ENCODE results near the gene DOCK1. TPM values are rescaled to one million over a fixed set of nuclear protein-coding genes. Genes with fewer than 3 reads are reported as not detected.

Gene DOCK1
- total RNA-seq, 2 donors from 2014 or later = 41.2 to 56.0 TPM

- WGBS = 87% methylated on average over 4 of the region's 4 CpGs
- Histone ChIP-seq H3K27ac (no peak overlapping the region), H3K27me3 (replicated peaks; ENCODE audit: insufficient read depth) (no peaks in the 10 kb centered on the region), H3K36me3 (no peaks in the 10 kb centered on the region), H3K4me3 (no peak overlapping the region), H3K4me1 (replicated peaks) (no peaks in the 10 kb centered on the region), H3K9me3 (no peaks in the 10 kb centered on the region)
- DNase-seq (ENCODE audit: low spot score) = no peak
- TF ChIP-seq CTCF (IDR thresholded peaks at IDR 0.05) (no peak), POLR2A (IDR thresholded peaks at IDR 0.05) (no peak), POLR2AphosphoS5 (IDR thresholded peaks at IDR 0.05) (no peak)
- intact Hi-C loops (cut with DNase I) = no loop called here
Observed at GRCh38 chr10:127080317-127080716, 175.1 kb downstream of the DOCK1 start.

- H3K4me1 ChIP-seq (replicated peaks) = no peaks in the 10 kb centered on the region
- H3K27me3 ChIP-seq (replicated peaks; ENCODE audit: insufficient read depth) = no peaks in the 10 kb centered on the region
- H3K9me3 ChIP-seq = no peaks in the 10 kb centered on the region
- 94% methylated on average over 10 of the region's 10 CpGs for WGBS
- DNase-seq (ENCODE audit: low spot score) = no peak
- intact Hi-C loops (cut with DNase I) = no loop called here
- no peak overlapping the region for H3K4me3 ChIP-seq
- no peaks in the 10 kb centered on the region for H3K36me3 ChIP-seq
- no peak overlapping the region for H3K27ac ChIP-seq
- no peak for TF ChIP-seq POLR2AphosphoS5 (IDR thresholded peaks at IDR 0.05)
- TF ChIP-seq CTCF (IDR thresholded peaks at IDR 0.05) = no peak
- no peak for TF ChIP-seq POLR2A (IDR thresholded peaks at IDR 0.05)
Observed at GRCh38 chr10:127081851-127082345, 176.7 kb downstream of the DOCK1 start.

- Histone ChIP-seq H3K9me3 (no peaks in the 10 kb centered on the region), H3K4me1 (replicated peaks) (no peaks in the 10 kb centered on the region), H3K27ac (no peak overlapping the region), H3K4me3 (no peak overlapping the region), H3K36me3 (no peaks in the 10 kb centered on the region), H3K27me3 (replicated peaks; ENCODE audit: insufficient read depth) (no peaks in the 10 kb centered on the region)
- intact Hi-C loops (cut with DNase I) = no loop called here
- no peak for DNase-seq (ENCODE audit: low spot score)
- WGBS = 95% methylated on average over 4 of the region's 4 CpGs
- TF ChIP-seq POLR2A (IDR thresholded peaks at IDR 0.05) (no peak), POLR2AphosphoS5 (IDR thresholded peaks at IDR 0.05) (no peak)
Observed at GRCh38 chr10:127082651-127083050, 177.4 kb downstream of the DOCK1 start.

GRCh38 chr10:127085957-127086356 lies 180.7 kb downstream of the DOCK1 start:
- no peaks in the 10 kb centered on the region for H3K9me3 ChIP-seq
- no peaks in the 10 kb centered on the region for H3K36me3 ChIP-seq
- no peaks in the 10 kb centered on the region for H3K27me3 ChIP-seq (replicated peaks; ENCODE audit: insufficient read depth)
- H3K27ac ChIP-seq = no peak overlapping the region
- intact Hi-C loops (cut with DNase I) = no loop called here
- WGBS = 85% methylated on average over 5 of the region's 5 CpGs
- H3K4me1 ChIP-seq (replicated peaks) = no peaks in the 10 kb centered on the region
- DNase-seq (ENCODE audit: low spot score) = no peak
- no peak overlapping the region for H3K4me3 ChIP-seq
- TF ChIP-seq CTCF (IDR thresholded peaks at IDR 0.05) (no peak), POLR2AphosphoS5 (IDR thresholded peaks at IDR 0.05) (no peak), POLR2A (IDR thresholded peaks at IDR 0.05) (no peak)

GRCh38 chr10:127088908-127089307 lies 183.7 kb downstream of the DOCK1 start:
- H3K36me3 ChIP-seq = no peaks in the 10 kb centered on the region
- no peak for DNase-seq (ENCODE audit: low spot score)
- intact Hi-C loops (cut with DNase I) = no loop called here

More at GRCh38 chr10:127088908-127089307, 183.7 kb downstream of the DOCK1 start:
- no peaks in the 10 kb centered on the region for H3K27me3 ChIP-seq (replicated peaks; ENCODE audit: insufficient read depth)
- no peak overlapping the region for H3K27ac ChIP-seq
- TF ChIP-seq POLR2A (IDR thresholded peaks at IDR 0.05) (no peak), CTCF (IDR thresholded peaks at IDR 0.05) (no peak), POLR2AphosphoS5 (IDR thresholded peaks at IDR 0.05) (no peak)
- no peaks in the 10 kb centered on the region for H3K9me3 ChIP-seq
- no peaks in the 10 kb centered on the region for H3K4me1 ChIP-seq (replicated peaks)
- H3K4me3 ChIP-seq = no peak overlapping the region
- WGBS = 96% methylated on average over 10 of the region's 10 CpGs
